Neuronal stem cell (in vitro differentiated cells): ENCODE results near the gene TMPRSS11A.

Experiments
- DNase-seq: peaks from one replicate; pipeline ENCODE4 v3.0.0-alpha.2; 2013; ENCODE audit warnings: low spot score
- H2AFZ ChIP-seq: one replicate; pipeline ENCODE4 v1.6.1; 2013; ENCODE audit warnings: mild to moderate bottlenecking, low read length, inconsistent platforms
- H2AK5ac ChIP-seq: 2 replicates; pipeline ENCODE4 v1.6.1; 2013; ENCODE audit warnings: low read depth, mild to moderate bottlenecking, inconsistent platforms, low read length, moderate library complexity, mixed read lengths
- H2BK120ac ChIP-seq: 2 replicates; pipeline ENCODE4 v1.6.1; 2013; ENCODE audit warnings: low read depth, mild to moderate bottlenecking, inconsistent platforms, low read length, moderate library complexity, mixed read lengths
- H2BK12ac ChIP-seq: one replicate; pipeline ENCODE4 v1.6.1; 2013; ENCODE audit warnings: low read length, inconsistent platforms
- H2BK15ac ChIP-seq: 2 replicates; pipeline ENCODE4 v1.6.1; 2013; ENCODE audit warnings: mild to moderate bottlenecking, low read length, inconsistent platforms, mixed read lengths
- H2BK5ac ChIP-seq: one replicate; pipeline ENCODE4 v1.6.1; 2013; ENCODE audit warnings: inconsistent platforms, mild to moderate bottlenecking, low read length, moderate library complexity
- H3K14ac ChIP-seq: one replicate; pipeline ENCODE4 v1.6.1; 2013; ENCODE audit warnings: low read length, inconsistent platforms
- H3K18ac ChIP-seq: 2 replicates; pipeline ENCODE4 v1.6.1; 2013; ENCODE audit warnings: low read length, inconsistent platforms
- H3K23ac ChIP-seq: 2 replicates; pipeline ENCODE4 v1.6.1; 2013; ENCODE audit warnings: low read depth, mild to moderate bottlenecking, mixed read lengths, low read length, inconsistent platforms; ENCODE audit not compliant: poor library complexity
- H3K27ac ChIP-seq: replicated peaks from 3 replicates; pipeline ENCODE4 v1.5.1; 2013; ENCODE audit warnings: low read length, inconsistent platforms
- H3K27me3 ChIP-seq, 3 experiments: 2 replicates each; pipeline ENCODE4 v1.6.1; 2013; ENCODE audit warnings: low read length in 3 of 3, mild to moderate bottlenecking in 2 of 3, inconsistent platforms in 1 of 3, low read depth in 1 of 3, mixed read lengths in 1 of 3, moderate library complexity in 1 of 3; ENCODE audit not compliant: control insufficient read depth in 3 of 3, insufficient read depth in 3 of 3
- H3K36me3 ChIP-seq, 2 donors: replicated peaks in 1 of 2; 2 replicates each; pipeline ENCODE4 v1.6.1; 2013; ENCODE audit warnings: low read length in 2 of 2; ENCODE audit not compliant: control insufficient read depth in 2 of 2, insufficient read depth in 2 of 2
- H3K4ac ChIP-seq: 2 replicates; pipeline ENCODE4 v1.6.1; 2013; ENCODE audit warnings: inconsistent platforms, mild to moderate bottlenecking, low read length, moderate library complexity
- H3K4me1 ChIP-seq, 2 donors: 1 replicate in 1 of 2; 2 replicates in 1 of 2; pipeline ENCODE4 v1.6.1; 2013; ENCODE audit warnings: low read length in 2 of 2, low read depth in 1 of 2; ENCODE audit not compliant: control insufficient read depth in 2 of 2, insufficient read depth in 1 of 2
- H3K4me2 ChIP-seq: one replicate; pipeline ENCODE4 v1.6.1; 2013; ENCODE audit warnings: mild to moderate bottlenecking, low read length, inconsistent platforms; ENCODE audit not compliant: insufficient read depth, poor library complexity, severe bottlenecking
- H3K4me3 ChIP-seq, 2 donors: 2 replicates each; pipeline ENCODE4 v1.5.1; 2013; ENCODE audit warnings: low read length in 2 of 2, mild to moderate bottlenecking in 2 of 2, inconsistent platforms in 1 of 2, moderate library complexity in 1 of 2
- H3K79me1 ChIP-seq: one replicate; pipeline ENCODE4 v1.6.1; 2013; ENCODE audit warnings: low read depth, mild to moderate bottlenecking, inconsistent platforms, low read length, moderate library complexity
- H3K9ac ChIP-seq: one replicate; pipeline ENCODE4 v1.6.1; 2013; ENCODE audit warnings: mild to moderate bottlenecking, low read depth, low read length, inconsistent platforms; ENCODE audit not compliant: poor library complexity
- H3K9me3 ChIP-seq, 2 donors: replicated peaks in 1 of 2; 2 replicates each; pipeline versions ENCODE3 to v1.6.1; 2013; ENCODE audit warnings: low read length in 2 of 2, mild to moderate bottlenecking in 2 of 2, inconsistent platforms in 1 of 2, low read depth in 1 of 2, mixed read lengths in 1 of 2, moderate library complexity in 1 of 2; ENCODE audit not compliant: control insufficient read depth in 2 of 2, insufficient read depth in 1 of 2
- H4K8ac ChIP-seq: one replicate; pipeline ENCODE4 v1.6.1; 2013; ENCODE audit warnings: low read depth, mild to moderate bottlenecking, inconsistent platforms, low read length, moderate library complexity
- H4K91ac ChIP-seq: one replicate; pipeline ENCODE4 v1.6.1; 2013; ENCODE audit warnings: low read length, low read depth, mild to moderate bottlenecking, inconsistent platforms; ENCODE audit not compliant: poor library complexity
- WGBS, 2 donors: extraction: QIAGEN DNeasy Blood & Tissue Kit; methylation state at CpG; one replicate each; pipeline ENCODE4 v1.1.7; 2013; ENCODE audit warnings: missing lambda C conversion rate in 2 of 2, mixed read lengths in 1 of 2; ENCODE audit not compliant: insufficient read length in 2 of 2, insufficient replicate concordance in 1 of 2; ENCODE audit errors: extremely low coverage in 2 of 2; 5-methylcytosine and 5-hydroxymethylcytosine counted together

Gene TMPRSS11A

GRCh38 chr4:67909905-67910584 is 53.2 kb downstream of the TMPRSS11A start:
- H3K4ac ChIP-seq = no peak overlapping the region
- H3K14ac ChIP-seq = no peak overlapping the region
- H3K27me3 ChIP-seq = no peaks in the 10 kb centered on the region
- H3K9me3 ChIP-seq = no peaks in the 10 kb centered on the region
- H3K18ac ChIP-seq = no peak overlapping the region
- H3K23ac ChIP-seq = no peak overlapping the region
- no peaks in the 10 kb centered on the region for H3K36me3 ChIP-seq
- no CpG with 5 or more reads among the region's 6 CpGs for WGBS, 2 donors
- H2BK5ac ChIP-seq = no peak overlapping the region
- no peak overlapping the region for H2AK5ac ChIP-seq
- H2BK120ac ChIP-seq = no peak overlapping the region
- H3K4me3 ChIP-seq = no peak overlapping the region
- DNase-seq = no peak
- H3K4me1 ChIP-seq = no peaks in the 10 kb centered on the region
- H2BK15ac ChIP-seq = no peak overlapping the region
- no peak overlapping the region for H4K8ac ChIP-seq
- no peak overlapping the region for H3K9ac ChIP-seq
- no peaks in the 10 kb centered on the region for H3K79me1 ChIP-seq
- H4K91ac ChIP-seq = no peak overlapping the region
- no peak overlapping the region for H3K4me2 ChIP-seq
- H2AFZ ChIP-seq = no peak overlapping the region
- H2BK12ac ChIP-seq = no peak overlapping the region
- no peak overlapping the region for H3K27ac ChIP-seq

GRCh38 chr4:67907650-67908049 is 55.6 kb downstream of the TMPRSS11A start:
- DNase-seq = no peak
- Histone ChIP-seq H3K36me3 (no peaks in the 10 kb centered on the region), H4K91ac (no peak overlapping the region), H3K18ac (no peak overlapping the region), H3K4me1 (no peaks in the 10 kb centered on the region), H3K14ac (no peak overlapping the region), H3K9me3 (no peaks in the 10 kb centered on the region), H3K27me3 (no peaks in the 10 kb centered on the region), H3K9ac (no peak overlapping the region), H2BK5ac (no peak overlapping the region), H3K23ac (no peak overlapping the region), H2BK15ac (no peak overlapping the region), H3K27ac (no peak overlapping the region), H2AFZ (no peak overlapping the region), H3K4me3 (no peak overlapping the region), H2AK5ac (no peak overlapping the region), H2BK12ac (no peak overlapping the region), H3K79me1 (no peaks in the 10 kb centered on the region), H3K4me2 (no peak overlapping the region), H3K4ac (no peak overlapping the region), H2BK120ac (no peak overlapping the region), H4K8ac (no peak overlapping the region)
- WGBS, 2 donors = no CpG with 5 or more reads among the region's 4 CpGs

GRCh38 chr4:67899096-67899495 is 64.2 kb downstream of the TMPRSS11A start:
- Histone ChIP-seq H2AFZ (no peak overlapping the region), H2AK5ac (no peak overlapping the region), H3K4me1 (no peaks in the 10 kb centered on the region), H3K36me3 (no peaks in the 10 kb centered on the region), H4K8ac (no peak overlapping the region), H2BK15ac (no peak overlapping the region), H2BK5ac (no peak overlapping the region), H4K91ac (no peak overlapping the region), H3K14ac (no peak overlapping the region), H3K4ac (no peak overlapping the region), H3K4me2 (no peak overlapping the region), H2BK120ac (no peak overlapping the region), H3K18ac (no peak overlapping the region), H3K4me3 (no peak overlapping the region), H3K9ac (no peak overlapping the region), H3K79me1 (no peaks in the 10 kb centered on the region), H3K9me3 (no peaks in the 10 kb centered on the region), H2BK12ac (no peak overlapping the region), H3K27ac (no peak overlapping the region), H3K27me3 (no peaks in the 10 kb centered on the region), H3K23ac (no peak overlapping the region)
- DNase-seq = no peak

GRCh38 chr4:67897686-67898085 is 65.6 kb downstream of the TMPRSS11A start:
- Histone ChIP-seq H3K27ac (no peak overlapping the region), H2BK120ac (no peak overlapping the region), H3K4me1 (no peaks in the 10 kb centered on the region), H2BK5ac (no peak overlapping the region), H3K18ac (no peak overlapping the region), H3K23ac (no peak overlapping the region), H3K79me1 (no peaks in the 10 kb centered on the region), H2AFZ (no peak overlapping the region), H4K91ac (no peak overlapping the region), H3K4me3 (no peak overlapping the region), H4K8ac (no peak overlapping the region), H3K9me3 (no peaks in the 10 kb centered on the region), H3K36me3 (no peaks in the 10 kb centered on the region), H3K4me2 (no peak overlapping the region), H3K27me3 (no peaks in the 10 kb centered on the region), H2AK5ac (no peak overlapping the region), H3K9ac (no peak overlapping the region), H2BK15ac (no peak overlapping the region), H3K4ac (no peak overlapping the region), H3K14ac (no peak overlapping the region), H2BK12ac (no peak overlapping the region)
- DNase-seq = no peak
